OCI-LY7 (cell line): ENCODE results near the gene HSPB7.
"Not testable (repeated sequence)": the region's sequence is repeated elsewhere in the genome, so short reads cannot be mapped to it uniquely, and the experiment has no call there.

Source experiments
- EZH2phosphoT487 ChIP-seq: fragments of 200-600 bp; sonication (generic); IDR thresholded peaks from 2 replicates; pipeline ENCODE4 v1.6.1; 2018; ENCODE audit warnings: low read depth, borderline replicate concordance, mild to moderate bottlenecking, mixed run types, antibody characterized with exemption, low read length, moderate library complexity, mixed read lengths
- TF ChIP-seq, protein P1 (sequence below): fragments of 200-600 bp; sonication (generic); conservative IDR thresholded peaks from 2 replicates; pipeline ENCODE4 v1.5.1; 2014; ENCODE audit warnings: mild to moderate bottlenecking, antibody characterized with exemption, low read length, moderate library complexity, mixed read lengths

GRCh38 chr1:16033103-16033632 is 15.3 kb upstream of the HSPB7 start:
- TF ChIP-seq, protein P1, sequence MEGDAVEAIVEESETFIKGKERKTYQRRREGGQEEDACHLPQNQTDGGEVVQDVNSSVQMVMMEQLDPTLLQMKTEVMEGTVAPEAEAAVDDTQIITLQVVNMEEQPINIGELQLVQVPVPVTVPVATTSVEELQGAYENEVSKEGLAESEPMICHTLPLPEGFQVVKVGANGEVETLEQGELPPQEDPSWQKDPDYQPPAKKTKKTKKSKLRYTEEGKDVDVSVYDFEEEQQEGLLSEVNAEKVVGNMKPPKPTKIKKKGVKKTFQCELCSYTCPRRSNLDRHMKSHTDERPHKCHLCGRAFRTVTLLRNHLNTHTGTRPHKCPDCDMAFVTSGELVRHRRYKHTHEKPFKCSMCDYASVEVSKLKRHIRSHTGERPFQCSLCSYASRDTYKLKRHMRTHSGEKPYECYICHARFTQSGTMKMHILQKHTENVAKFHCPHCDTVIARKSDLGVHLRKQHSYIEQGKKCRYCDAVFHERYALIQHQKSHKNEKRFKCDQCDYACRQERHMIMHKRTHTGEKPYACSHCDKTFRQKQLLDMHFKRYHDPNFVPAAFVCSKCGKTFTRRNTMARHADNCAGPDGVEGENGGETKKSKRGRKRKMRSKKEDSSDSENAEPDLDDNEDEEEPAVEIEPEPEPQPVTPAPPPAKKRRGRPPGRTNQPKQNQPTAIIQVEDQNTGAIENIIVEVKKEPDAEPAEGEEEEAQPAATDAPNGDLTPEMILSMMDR: not testable (repeated sequence)
- TF ChIP-seq EZH2phosphoT487: not testable (repeated sequence)
